HG03045 (cell line): ENCODE data around the gene KIF14.
A peak's percentile ranks its signal among the peaks of the same experiment; 100 is the strongest.
"Not testable (repeated sequence)": the region's sequence is repeated elsewhere in the genome, so short reads cannot be mapped to it uniquely, and the experiment has no call there.

Experiments used
- ATAC-seq: cut with Tn5 transposase; IDR thresholded peaks from one replicate; pipeline ENCODE4 v1.9.1; 2021; ENCODE audit warnings: mild to moderate bottlenecking, moderate library complexity; ENCODE audit not compliant: unreplicated experiment

The KIF14 gene

GRCh38 chr1:200550367-200550766, 70.2 kb downstream of the KIF14 start:
- ATAC-seq: no peak

- no peak for ATAC-seq
Measured at GRCh38 chr1:200547386-200547785, 73.2 kb downstream of the KIF14 start.

GRCh38 chr1:200546577-200546976, 74.0 kb downstream of the KIF14 start:
- ATAC-seq: no peak

- no peak for ATAC-seq
Measured at GRCh38 chr1:200542162-200542561, 78.4 kb downstream of the KIF14 start.

- no peak for ATAC-seq
Measured at GRCh38 chr1:200540281-200540680, 80.3 kb downstream of the KIF14 start.

- no peak for ATAC-seq
Measured at GRCh38 chr1:200538179-200538578, 82.4 kb downstream of the KIF14 start.

GRCh38 chr1:200535605-200536004, 84.9 kb downstream of the KIF14 start:
- ATAC-seq: no peak

- no peak for ATAC-seq
Measured at GRCh38 chr1:200530623-200531261, 89.8 kb downstream of the KIF14 start.

GRCh38 chr1:200528858-200529606, 91.5 kb downstream of the KIF14 start:
- ATAC-seq: no peak

GRCh38 chr1:200527670-200528069, 92.9 kb downstream of the KIF14 start:
- no peak for ATAC-seq

- ATAC-seq: no peak
Measured at GRCh38 chr1:200526709-200527612, 93.6 kb downstream of the KIF14 start.

GRCh38 chr1:200525090-200525987, 95.2 kb downstream of the KIF14 start:
- no peak for ATAC-seq

- not testable (repeated sequence) for ATAC-seq
Measured at GRCh38 chr1:200524551-200524950, 96.0 kb downstream of the KIF14 start.

GRCh38 chr1:200524092-200524491, 96.5 kb downstream of the KIF14 start:
- ATAC-seq: no peak

- no peak for ATAC-seq
Measured at GRCh38 chr1:200520735-200521134, 99.8 kb downstream of the KIF14 start.

GRCh38 chr1:200518524-200518923, 102.0 kb downstream of the KIF14 start:
- ATAC-seq: no peak

- no peak for ATAC-seq
Measured at GRCh38 chr1:200512191-200512590, 108.4 kb downstream of the KIF14 start.

- peak; percentile 86 for ATAC-seq
Measured at GRCh38 chr1:200510228-200510623, 110.3 kb downstream of the KIF14 start.

- ATAC-seq: no peak
Measured at GRCh38 chr1:200506471-200506870, 114.1 kb downstream of the KIF14 start.

GRCh38 chr1:200505257-200505656, 115.3 kb downstream of the KIF14 start:
- no peak for ATAC-seq
